Activated CD8-positive, alpha-beta memory T cell treated with anti-CD3 and anti-CD28 coated beads, Interleukin-2, amount 50 U/mL, for 4 hours (primary cell): ENCODE results near the gene TSC1.

ENCODE experiments used
- DNase-seq: peaks from one replicate; pipeline ENCODE4 v3.0.0-alpha.2; 2020

Gene TSC1

GRCh38 chr9:132886334-132886725 is 58.1 kb downstream of the TSC1 start:
- DNase-seq: no peak

DNA sequence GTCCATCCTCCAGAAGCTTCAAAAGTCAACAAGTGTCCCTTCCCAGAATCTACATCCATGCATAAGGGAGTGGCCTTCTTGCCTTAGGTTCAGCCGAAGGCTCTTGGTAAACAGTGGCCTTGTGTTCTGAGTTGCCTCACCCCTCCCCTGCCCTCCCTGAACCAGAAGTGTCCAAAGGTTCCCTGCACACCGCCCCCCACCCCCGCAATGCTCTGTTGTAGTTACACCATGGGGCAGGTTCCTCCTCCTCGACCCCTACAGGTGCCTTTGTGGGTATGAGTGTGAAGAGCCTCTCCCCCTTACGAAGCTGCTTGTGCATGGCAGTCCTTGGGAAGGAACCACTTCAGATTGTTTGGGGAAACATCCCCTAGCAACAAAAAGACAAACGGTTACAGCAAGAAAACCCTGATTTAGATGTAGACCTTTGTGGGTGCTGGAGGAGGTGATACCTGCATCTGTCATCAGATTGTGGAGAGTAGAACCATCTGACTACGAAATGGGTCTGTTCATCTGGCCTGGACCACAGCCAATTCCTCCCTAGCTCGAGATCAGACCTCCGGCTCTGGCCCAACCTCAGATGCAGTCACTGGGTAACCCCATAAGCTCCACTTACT is 58.6 kb downstream of the TSC1 start:
- DNase-seq: no peak

DNA sequence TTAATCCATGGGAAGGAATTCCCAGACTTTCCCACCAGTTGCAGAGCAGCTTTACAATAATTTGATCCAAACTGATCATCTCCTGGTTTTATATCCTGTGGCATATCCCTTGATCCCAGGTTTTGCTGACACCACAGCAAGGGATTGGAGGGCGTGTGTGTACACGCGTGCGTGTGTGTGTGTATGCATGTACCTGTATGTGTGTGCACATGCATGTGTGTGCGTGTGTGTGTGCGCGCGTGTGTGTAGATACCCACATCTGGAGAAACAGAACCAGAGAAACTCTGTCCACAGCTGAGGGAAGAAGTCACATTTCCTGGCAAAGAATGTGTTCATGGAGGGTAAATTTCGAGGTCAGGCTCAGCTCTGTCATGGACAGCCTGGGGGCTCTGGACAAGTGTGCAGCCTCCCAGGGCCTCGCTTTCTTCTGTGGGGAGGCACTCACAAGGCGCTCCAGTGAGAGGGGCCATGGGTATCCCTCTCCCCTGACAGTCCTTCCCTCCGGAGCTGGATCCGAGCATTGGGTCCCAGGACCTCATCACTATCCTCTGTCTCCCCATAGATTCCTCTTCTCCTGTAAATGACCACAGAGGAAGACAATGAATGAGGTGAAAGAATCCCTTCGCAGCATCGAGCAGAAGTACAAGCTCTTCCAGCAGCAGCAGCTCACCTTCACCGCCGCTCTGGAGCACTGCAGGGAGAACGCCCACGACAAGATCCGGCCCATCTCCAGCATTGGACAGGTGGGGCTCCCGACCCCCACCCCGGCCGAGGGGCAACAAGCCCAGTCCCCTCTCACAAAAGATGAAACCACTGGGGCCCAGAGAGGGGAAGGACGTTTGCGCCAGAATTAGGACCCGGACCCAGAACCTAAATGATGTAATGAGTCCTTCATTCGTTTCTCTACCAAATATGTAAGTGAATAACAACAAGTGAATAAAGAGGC is 60.8 kb downstream of the TSC1 start:
- DNase-seq: no peak

- DNase-seq: no peak
Observed at GRCh38 chr9:132882616-132883015, 61.8 kb downstream of the TSC1 start.

DNA sequence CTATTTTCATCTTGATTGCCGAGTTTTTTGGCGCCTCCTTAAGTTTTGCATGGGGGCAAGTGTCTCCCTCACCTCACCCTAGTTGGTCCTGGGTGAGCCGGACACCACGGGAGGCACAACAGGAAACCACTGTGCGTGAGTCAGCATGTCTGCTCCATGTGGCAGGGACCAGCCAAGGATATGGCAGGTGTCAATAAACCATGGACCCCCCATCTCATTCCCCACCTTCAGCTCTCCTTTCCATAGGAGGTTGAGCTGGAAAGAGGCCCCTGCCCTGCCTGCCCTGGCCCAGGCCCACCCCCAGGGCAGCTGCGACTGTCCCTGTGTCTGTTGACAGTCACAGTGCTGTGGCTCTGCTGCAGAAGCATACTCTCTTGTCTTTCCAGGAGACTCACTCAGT is 62.6 kb downstream of the TSC1 start:
- no peak for DNase-seq

- DNase-seq: no peak
Observed at GRCh38 chr9:132880324-132880661, 64.1 kb downstream of the TSC1 start.

GRCh38 chr9:132879457-132880323 is 64.7 kb downstream of the TSC1 start:
- no peak for DNase-seq

DNA sequence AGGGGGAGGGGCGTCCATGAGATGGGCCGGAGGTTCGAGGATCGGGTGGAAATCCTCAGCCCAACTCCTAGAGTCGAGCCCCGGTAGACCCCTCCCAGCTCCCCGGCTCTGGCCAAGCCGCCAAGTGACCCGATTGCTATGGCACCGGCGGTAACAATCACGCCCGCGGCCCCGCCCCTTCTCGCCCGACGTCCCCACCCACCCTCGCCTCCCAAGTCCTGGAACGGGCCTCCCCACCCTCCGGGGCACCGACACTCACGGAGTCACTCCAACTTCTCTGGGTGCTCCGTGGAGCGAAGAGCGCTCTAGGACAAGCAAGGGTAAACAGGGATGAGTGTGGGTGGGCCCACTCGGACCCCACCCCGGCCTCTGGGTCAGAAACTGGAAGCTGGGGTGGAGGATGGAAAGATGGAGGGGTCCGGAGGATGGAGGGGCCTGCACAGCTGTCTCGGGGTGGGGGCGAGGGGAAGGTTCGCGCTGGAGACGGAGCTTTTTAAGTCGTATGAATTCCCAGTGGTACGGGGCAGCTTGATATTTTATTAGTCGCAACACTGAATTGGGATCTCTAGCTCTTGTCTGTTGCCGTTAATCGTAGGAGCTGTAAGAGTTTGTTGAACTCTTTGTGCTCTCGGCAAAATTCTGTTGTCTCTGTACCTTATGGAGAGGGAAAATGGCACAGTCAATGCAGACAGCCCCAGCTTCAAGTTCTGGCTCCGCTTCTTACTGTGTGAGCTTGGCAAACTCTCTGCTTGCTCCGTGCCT is 65.5 kb downstream of the TSC1 start, which contains the start of gene SPACA9:
Gene SPACA9 (plus strand): TSS at position 204 of the 762 bp plus-strand sequence. CDS start 5,050 bp downstream, outside the sequence.
- DNase-seq: peak; percentile 30

GRCh38 chr9:132877824-132878694 is 66.4 kb downstream of the TSC1 start, which contains the start of gene AK8:
Gene AK8 (minus strand): TSS chr9:132878284. CDS start chr9:132878255, 29 bp downstream.
- DNase-seq: peak; percentile 80

GRCh38 chr9:132877458-132877823 is 67.0 kb downstream of the TSC1 start:
- no peak for DNase-seq

DNA sequence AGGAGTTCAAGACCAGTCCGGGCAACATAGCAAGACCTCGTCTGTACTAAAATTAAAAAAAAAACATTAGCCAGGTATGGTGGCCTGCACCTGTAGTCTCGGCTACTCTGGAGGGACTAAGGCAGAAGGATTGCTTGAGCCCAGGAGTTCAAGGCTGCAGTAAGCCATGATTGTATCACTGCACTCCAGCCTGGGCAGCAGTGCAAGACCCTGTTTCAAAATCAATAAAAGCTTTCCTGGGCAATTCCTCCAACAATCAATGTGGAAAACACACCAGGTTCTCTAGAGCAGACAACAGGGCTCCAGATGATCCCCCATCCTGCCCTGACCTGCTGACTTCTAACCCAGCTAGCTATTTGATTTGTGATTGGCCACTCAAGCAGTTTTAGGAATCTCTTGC is 67.6 kb downstream of the TSC1 start:
- no peak for DNase-seq

- DNase-seq: no peak
Observed at GRCh38 chr9:132875159-132875558, 69.3 kb downstream of the TSC1 start.

- DNase-seq: no peak
Observed at GRCh38 chr9:132873403-132873802, 71.0 kb downstream of the TSC1 start.

DNA sequence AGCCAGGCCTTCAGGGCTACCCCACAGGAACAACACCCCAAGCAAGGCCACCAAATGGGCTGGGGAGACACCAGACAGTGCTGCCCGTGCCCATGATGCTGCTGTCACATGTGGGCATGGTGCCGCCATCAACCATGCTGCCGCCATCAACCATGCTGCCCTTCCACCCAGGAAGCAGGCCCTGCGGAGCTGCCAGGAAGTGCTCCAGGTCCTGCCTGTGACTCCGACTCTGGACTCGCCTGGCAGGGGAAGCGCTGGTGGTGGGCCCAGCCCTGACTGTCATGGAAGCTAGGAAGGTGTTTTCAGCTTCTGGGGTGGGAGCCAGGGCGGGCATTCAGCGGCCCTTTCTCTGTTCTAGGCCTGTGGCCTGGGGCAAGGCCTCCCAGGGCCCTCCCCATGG is 75.2 kb downstream of the TSC1 start:
- DNase-seq: no peak

GRCh38 chr9:132866898-132867297 is 77.5 kb downstream of the TSC1 start:
- no peak for DNase-seq

DNA sequence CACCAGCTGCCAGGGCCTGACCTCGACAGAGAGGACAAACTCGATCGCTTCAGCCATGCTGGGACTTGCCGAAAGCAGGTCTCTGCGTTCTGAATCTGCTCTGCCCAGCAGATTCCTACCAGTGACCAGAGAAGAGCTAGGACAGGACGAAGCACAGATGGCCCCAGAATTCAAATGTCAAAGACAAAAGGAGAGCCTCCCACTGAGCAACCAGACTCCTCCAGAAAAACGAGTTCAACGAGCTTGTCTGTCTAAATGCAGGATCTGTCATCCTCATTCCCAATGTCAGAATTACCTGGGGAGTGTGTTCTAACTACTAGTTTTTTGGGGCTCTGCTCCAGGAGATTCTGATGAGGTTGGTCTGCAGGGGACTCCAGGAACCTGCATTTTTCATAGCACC is 79.7 kb downstream of the TSC1 start:
- no peak for DNase-seq

DNA sequence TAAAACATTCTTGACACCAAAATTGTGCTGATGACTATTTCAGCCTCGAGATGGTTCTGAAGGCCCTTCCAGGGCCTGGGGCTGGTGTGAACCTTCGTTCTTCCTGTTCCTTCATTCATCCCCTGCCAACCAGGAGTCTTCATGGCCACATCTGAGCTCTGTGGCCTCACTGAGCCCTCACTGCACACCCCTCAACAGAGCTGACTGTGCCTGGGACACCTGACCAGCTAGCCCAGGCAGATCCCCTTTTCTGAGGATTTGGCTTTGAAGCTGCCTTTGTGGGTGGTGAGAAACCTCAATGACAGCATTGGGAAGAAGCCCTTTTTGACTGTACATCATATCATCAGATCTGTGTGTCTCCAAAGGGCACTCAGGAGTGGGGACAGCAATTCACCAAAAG is 80.1 kb downstream of the TSC1 start:
- DNase-seq: no peak

- DNase-seq: no peak
Observed at GRCh38 chr9:132863096-132863495, 81.3 kb downstream of the TSC1 start.

GRCh38 chr9:132862533-132862932 is 81.9 kb downstream of the TSC1 start:
- DNase-seq: no peak

DNA sequence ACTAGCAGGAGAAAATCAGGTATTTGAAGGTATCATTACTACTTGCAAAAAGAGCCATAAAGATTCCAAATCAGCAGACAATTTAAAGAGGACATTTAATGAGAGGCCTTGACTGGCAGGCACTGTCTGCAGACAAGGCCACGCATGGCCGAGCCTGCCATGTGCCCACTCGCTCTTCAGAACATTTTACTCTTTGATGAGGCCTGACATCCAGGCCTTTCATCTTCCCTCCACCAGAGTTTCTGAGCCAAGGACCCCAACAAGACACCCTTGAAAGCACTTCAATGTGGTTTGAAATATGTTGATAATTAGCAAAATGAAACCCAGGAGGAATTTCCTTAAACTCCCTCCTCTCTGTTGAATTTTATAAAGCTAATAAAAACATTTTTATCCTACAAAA is 82.8 kb downstream of the TSC1 start:
- DNase-seq: no peak

GRCh38 chr9:132858751-132859150 is 85.7 kb downstream of the TSC1 start:
- no peak for DNase-seq
